GM18499 (cell line): ENCODE measurements around the gene PACSIN2.
"Not testable (repeated sequence)": the region's sequence is repeated elsewhere in the genome, so short reads cannot be mapped to it uniquely, and the experiment has no call there.

Experiments used
- ATAC-seq: cut with Tn5 transposase; IDR thresholded peaks from one replicate; pipeline ENCODE4 v1.9.1; 2021; ENCODE audit warnings: moderate number of reproducible peaks; ENCODE audit not compliant: insufficient read depth, unreplicated experiment

PACSIN2 gene

GRCh38 chr22:42932857-42933484 lies 82.0 kb downstream of the PACSIN2 start:
- ATAC-seq, result no peak

- no peak for ATAC-seq
Observed at GRCh38 chr22:42932197-42932519, 82.8 kb downstream of the PACSIN2 start.

GRCh38 chr22:42931421-42932196 lies 83.3 kb downstream of the PACSIN2 start:
- peak; percentile 37 for ATAC-seq

GRCh38 chr22:42930810-42931420 lies 84.0 kb downstream of the PACSIN2 start:
- no peak for ATAC-seq

GRCh38 chr22:42929838-42930155 lies 85.2 kb downstream of the PACSIN2 start:
- ATAC-seq, result no peak

GRCh38 chr22:42928969-42929837 lies 85.7 kb downstream of the PACSIN2 start:
- no peak for ATAC-seq

GRCh38 chr22:42927966-42928365 lies 87.0 kb downstream of the PACSIN2 start:
- no peak for ATAC-seq

GRCh38 chr22:42926768-42927167 lies 88.2 kb downstream of the PACSIN2 start:
- ATAC-seq, result no peak

- ATAC-seq, result no peak
Observed at GRCh38 chr22:42926104-42926503, 88.8 kb downstream of the PACSIN2 start.

- no peak for ATAC-seq
Observed at GRCh38 chr22:42925598-42925997, 89.4 kb downstream of the PACSIN2 start.

- not testable (repeated sequence) for ATAC-seq
Observed at GRCh38 chr22:42925031-42925430, 89.9 kb downstream of the PACSIN2 start.

GRCh38 chr22:42924436-42924835 lies 90.5 kb downstream of the PACSIN2 start:
- ATAC-seq, result no peak

GRCh38 chr22:42922374-42923191 lies 92.4 kb downstream of the PACSIN2 start:
- no peak for ATAC-seq

- no peak for ATAC-seq
Observed at GRCh38 chr22:42920101-42920820, 94.7 kb downstream of the PACSIN2 start.

GRCh38 chr22:42919199-42919598 lies 95.8 kb downstream of the PACSIN2 start:
- ATAC-seq, result no peak

GRCh38 chr22:42918500-42918899 lies 96.4 kb downstream of the PACSIN2 start:
- no peak for ATAC-seq

GRCh38 chr22:42917358-42917757 lies 97.6 kb downstream of the PACSIN2 start:
- ATAC-seq, result not testable (repeated sequence)

- no peak for ATAC-seq
Observed at GRCh38 chr22:42915980-42916765, 98.8 kb downstream of the PACSIN2 start.
